Measurements from ENCODE around the gene SCN4A.
"Not testable (repeated sequence)": the region's sequence is repeated elsewhere in the genome, so short reads cannot be mapped to it uniquely, and the experiment has no call there.

Gene SCN4A

DNA sequence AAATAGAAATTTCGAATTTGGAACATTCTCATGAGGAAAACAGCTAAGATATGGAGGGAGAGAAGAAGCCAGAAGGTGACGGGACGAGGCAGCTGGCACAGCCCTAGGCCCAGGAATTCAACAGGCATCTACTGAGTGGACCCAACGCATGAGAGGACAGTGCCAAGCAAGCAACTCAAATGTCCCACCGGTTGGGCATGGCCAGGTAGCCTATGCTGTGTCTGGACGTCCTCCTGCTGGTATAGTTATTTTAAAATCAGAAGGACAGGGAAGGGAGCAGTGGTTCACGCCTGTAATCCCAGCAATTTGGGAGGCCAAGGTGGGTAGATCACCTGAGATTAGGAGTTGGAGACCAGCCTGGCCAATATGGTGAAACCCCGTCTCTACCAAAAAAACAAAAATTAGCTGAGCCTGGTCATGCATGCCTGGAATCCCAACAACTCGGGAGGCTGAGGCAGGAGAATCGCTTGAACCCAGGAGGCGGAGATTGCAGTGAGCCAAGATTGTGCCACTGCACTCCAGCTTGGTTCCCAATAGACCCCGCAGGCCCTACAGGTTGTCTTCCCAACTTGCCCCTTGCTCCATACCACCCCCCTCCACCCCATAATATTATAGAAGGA, 56.0 kb downstream of the SCN4A start:
- no peak for DNase-seq (ENCODE audit: low spot score)

DNA sequence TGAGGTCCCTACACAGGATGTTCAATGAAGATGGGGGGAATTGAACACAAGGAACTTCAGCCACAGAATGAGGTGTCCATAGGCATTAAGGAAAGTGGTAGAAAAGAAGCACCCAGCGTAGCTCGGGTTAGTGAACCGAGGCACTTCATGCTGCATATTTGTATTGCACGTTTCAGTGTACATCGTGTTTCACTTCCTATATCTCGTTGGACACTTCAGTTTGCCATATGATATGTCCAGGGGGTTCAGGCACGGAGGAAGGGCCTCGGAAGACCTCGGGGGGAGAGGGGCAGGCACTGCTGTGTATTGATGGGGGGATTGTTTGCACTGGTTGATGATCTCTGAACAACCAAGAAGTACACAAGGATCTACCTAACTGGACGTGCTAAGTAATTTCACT, 57.0 kb downstream of the SCN4A start:
- DNase-seq (ENCODE audit: low spot score), result peak; percentile 67

GRCh38 chr17:63914471-63914870, 58.2 kb downstream of the SCN4A start:
- DNase-seq (ENCODE audit: low spot score), result no peak

- DNase-seq (ENCODE audit: low spot score), result peak; percentile 68
These were observed 61.0 kb downstream of the SCN4A start for GRCh38 chr17:63911657-63912100.

GRCh38 chr17:63911041-63911635, 61.6 kb downstream of the SCN4A start, which contains the start of gene CSHL1:
TSS of gene CSHL1 (minus strand) at chr17:63911258. CDS start at chr17:63911196, 62 bp downstream.
- DNase-seq (ENCODE audit: low spot score), result no peak

- DNase-seq (ENCODE audit: low spot score), result no peak
These were observed 62.6 kb downstream of the SCN4A start for GRCh38 chr17:63910096-63910495.

- not testable (repeated sequence) for DNase-seq (ENCODE audit: low spot score)
These were observed 63.1 kb downstream of the SCN4A start for GRCh38 chr17:63909586-63909985.

GRCh38 chr17:63907161-63907778, 65.4 kb downstream of the SCN4A start:
- DNase-seq (ENCODE audit: low spot score), result peak; percentile 58

DNA sequence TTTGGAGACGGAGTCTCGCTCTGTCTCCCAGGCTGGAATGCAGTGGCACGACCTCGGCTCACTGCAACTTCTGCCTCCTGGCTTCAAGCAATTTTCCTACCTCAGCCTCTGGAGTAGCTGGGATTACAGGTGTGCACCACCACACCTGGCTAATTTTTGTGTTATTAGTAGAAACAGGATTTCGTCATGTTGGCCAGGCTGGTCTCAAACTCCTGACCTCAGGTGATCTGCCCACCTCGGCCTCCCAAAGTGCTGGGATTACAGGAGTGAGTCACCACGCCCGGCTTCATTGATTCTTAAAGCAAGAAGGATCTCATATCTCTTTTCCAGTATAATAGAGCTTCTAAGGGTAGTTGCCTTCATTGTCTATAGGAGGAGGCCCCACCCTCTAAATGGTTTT, 67.9 kb downstream of the SCN4A start:
- not testable (repeated sequence) for DNase-seq (ENCODE audit: low spot score)

- DNase-seq (ENCODE audit: low spot score), result peak; percentile 55
These were observed 68.9 kb downstream of the SCN4A start for GRCh38 chr17:63903787-63904201.

DNA sequence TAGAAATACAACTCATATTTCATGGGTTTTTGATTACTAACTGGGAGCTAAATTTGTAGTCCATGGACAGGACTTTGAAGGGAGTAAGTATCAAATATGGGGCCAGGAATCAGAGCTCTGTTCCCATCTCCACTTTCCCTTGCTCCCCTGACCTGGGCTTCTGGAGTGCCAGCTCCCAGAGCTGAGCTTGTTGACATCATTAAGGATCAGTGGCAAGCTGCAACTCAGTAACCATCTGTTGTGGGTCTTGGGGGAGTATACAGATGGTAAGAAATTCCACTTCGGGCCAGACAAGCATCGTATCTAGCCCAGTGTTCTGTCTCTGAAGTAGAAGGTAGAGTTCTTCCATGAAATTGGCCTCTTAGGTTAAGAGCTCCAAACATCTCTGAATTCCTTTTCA, 70.7 kb downstream of the SCN4A start:
- DNase-seq (ENCODE audit: low spot score), result not testable (repeated sequence)

DNA sequence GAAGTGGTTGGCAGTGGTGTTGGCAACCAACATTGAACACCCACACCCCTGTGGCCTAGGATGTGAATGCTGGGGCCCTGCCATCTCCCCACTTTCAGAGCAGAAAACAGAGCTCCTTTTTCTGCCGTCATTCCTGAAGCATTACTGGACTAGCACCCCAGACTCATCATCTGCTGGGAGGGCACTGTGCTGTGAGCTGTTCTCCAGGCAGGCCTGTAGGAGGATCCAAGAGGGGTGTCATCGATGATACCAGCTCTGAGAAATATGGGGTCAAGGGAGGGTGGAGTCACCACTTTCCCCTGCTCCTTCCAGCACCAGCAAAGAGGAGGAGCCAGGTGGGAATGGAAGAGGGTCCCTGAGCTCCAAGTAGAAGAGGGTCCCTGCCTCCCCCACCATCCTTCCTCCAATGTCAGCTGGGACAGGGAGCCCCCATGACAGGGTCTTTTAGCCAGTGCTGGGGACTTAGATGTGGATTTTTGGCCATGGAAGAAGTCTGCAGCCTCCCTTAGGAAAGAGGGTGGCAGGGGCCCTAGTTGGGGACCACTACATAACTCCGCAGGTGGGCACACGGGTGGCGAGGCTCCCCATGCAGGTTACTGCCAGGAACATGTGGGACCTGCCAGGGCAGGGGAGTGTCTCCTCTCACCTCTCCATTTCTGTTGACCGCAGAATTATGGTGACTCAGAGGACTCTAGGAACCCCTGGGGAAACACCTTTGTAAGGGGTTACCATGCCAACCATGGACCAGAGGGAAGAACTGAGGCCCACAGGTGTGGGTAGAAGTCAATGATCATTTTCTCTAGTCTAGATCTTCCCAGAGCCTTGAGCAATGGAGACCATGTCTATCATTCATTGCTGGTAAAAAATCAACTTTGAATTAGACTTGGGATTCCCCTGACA, 73.6 kb downstream of the SCN4A start:
- not testable (repeated sequence) for DNase-seq (ENCODE audit: low spot score)

DNA sequence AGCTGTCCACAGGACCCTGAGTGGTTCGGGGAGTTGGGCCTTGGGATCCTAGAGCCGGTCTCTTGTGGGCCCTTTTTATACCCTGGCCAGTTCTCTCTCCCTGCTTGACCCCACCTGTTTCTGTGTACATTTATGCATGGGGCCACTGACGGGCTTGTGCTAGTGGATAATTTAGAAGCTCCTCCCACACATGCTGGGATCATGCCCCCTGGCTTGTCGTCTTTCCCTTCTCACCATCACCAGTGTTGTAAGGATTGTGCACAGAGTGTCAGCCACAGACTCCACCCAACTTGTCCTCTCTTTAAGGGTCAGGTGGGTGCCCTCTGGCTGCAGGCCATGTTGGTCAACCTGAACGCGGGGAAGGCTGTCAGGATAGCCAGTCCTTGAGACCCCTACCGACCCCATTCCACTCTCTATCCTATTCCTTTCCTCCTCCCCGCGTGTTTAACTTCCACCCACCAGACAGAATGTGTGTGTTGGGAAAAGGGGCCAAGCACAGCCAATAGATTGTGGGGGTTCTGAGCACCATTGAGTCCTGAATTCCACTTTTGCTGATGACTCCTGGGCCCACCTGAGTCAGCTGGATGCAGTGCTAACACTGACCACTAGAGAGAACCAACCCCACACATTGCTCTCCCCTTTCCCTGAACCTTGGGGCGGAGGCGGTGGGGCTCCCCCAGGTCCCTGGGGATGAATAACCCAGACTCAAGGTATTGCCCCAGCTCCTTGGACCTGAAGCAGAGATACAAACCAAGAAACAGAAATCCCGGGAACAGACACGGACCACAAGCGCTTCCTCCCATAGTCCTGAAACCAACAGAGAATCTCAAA, 76.0 kb downstream of the SCN4A start, which contains the start of gene CSH1:
CSH1 (minus strand) TSS at position 51 of the 831 bp plus-strand sequence. CDS start 63 bp downstream, outside the sequence.
- not testable (repeated sequence) for DNase-seq (ENCODE audit: low spot score)

DNA sequence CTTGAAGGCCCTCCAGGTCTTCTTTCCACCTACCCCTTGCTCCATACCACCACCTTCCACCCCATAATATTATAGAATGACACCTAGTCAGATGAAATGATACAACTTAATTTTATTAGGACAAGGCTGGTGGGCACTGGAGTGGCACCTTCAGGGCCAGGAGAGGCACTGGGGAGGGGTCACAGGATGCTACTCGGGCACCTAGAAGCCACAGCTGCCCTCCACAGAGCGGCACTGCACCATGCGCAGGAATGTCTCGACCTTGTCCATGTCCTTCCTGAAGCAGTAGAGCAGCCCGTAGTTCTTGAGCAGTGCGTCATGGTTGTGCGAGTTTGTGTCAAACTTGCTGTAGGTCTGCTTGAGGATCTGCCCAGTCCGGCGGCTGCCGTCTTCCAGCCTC, 77.9 kb downstream of the SCN4A start:
- DNase-seq (ENCODE audit: low spot score), result not testable (repeated sequence)

GRCh38 chr17:63894021-63894420, 78.7 kb downstream of the SCN4A start:
- not testable (repeated sequence) for DNase-seq (ENCODE audit: low spot score)

- not testable (repeated sequence) for DNase-seq (ENCODE audit: low spot score)
These were observed 80.2 kb downstream of the SCN4A start for GRCh38 chr17:63892316-63893037.

DNA sequence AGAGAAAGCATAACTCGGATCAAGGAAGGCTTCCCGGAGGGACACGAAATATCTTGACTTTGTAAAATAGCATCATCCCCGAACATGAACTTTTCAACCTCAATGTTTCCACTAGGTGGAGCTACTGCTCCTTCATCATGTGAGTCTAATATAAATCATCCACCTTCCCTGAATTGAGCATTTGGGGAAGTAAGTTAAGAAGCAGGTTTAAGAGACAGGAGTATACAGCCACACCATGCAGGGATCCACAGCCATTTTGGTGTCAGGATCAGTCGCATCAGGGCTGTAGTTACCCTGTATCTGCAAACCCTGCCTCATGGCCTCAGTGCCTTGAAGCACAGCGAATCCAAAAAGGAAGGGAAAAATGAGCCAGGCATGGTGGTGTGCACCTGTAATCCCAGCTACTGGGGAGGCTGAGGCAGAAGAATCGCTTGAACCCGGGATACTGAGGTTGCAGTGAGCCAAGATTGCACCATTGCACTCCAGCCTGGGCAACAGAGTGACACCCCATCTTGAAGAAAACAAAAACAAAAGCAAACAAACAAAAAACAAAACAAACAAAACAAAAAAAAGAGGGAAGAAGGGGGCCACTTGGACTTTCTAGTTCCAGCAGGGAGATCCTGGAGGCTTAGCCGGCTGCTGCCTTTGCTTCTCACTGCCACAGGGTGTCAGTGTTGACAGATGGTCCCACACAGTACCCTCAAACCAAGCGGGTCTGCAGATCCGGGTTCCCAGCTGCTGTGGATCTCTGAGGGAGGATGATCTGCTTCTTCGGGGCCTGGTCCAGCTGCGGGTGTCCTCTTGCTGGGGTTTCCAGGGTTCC, 83.5 kb downstream of the SCN4A start:
- DNase-seq (ENCODE audit: low spot score), result peak; percentile 72
